ENCODE data around the gene FAM98B. TPM values are rescaled to one million over a fixed set of nuclear protein-coding genes. Genes with fewer than 3 reads are reported as not detected.

Gene FAM98B
- total and polyA plus RNA-seq, 9 of the 15 experiments (the other 6 are each of a cell fraction or from before 2014, with no cell fraction given): 3.1 to 42.0 (median 9.4) TPM

- peaks cover 0 to 7% of the 10 kb centered on the region in 2 experiments; a peak in 2 of 5 replicates for H3K4me1 ChIP-seq (replicated peaks in 1 of 2; ENCODE audit: control insufficient read depth in 2 of 2, insufficient read depth in 2 of 2, low read length in 2 of 2)
- no peak overlapping the region for H3K4me3 ChIP-seq
- in situ Hi-C loops (cut with MboI): no loop called here
- BruUV-seq (replicated peaks): no TSS peak
- ATAC-seq (0 out of 3 replicates have a peak, but pooled peaks have one; percentile 20), FAIRE-seq (no peak), DNase-seq (ENCODE audit: extremely low read depth in 1 of 4, low spot score in 3 of 4) (peak in 2 of 4 experiments; percentile 45 to 58)
- CTCF ChIA-PET (ENCODE audit: low intra/inter-chr PET ratio): no interaction called here
- POLR2A ChIA-PET: interaction anchor here (0.5 to 4.2 kb wide), 10 partner anchors 9 to 1754 kb away, joined by 3 to 25 read pairs (median 4); partner anchors contain the start of gene RASGRP1
- peaks cover 0 to 6% of the 10 kb centered on the region in 2 experiments; a peak in 3 of 5 replicates for H3K27me3 ChIP-seq (ENCODE audit: control insufficient read depth in 2 of 2, insufficient read depth in 2 of 2, low read length in 2 of 2)
- H3K4me2 ChIP-seq (ENCODE audit: insufficient read depth, low read length): no peak overlapping the region
- no peak overlapping the region for H2AFZ ChIP-seq (ENCODE audit: low read depth, low read length)
- H3K9ac ChIP-seq (ENCODE audit: insufficient read depth in 1 of 2, low read depth in 2 of 2, low read length in 2 of 2): no peak overlapping the region
- intact Hi-C loops (cut with micrococcal nuclease): no loop called here
- no peaks in the 10 kb centered on the region for H4K20me1 ChIP-seq (replicated peaks; ENCODE audit: control insufficient read depth, insufficient read depth, low read length)
- no peaks in the 10 kb centered on the region for H3K9me1 ChIP-seq (ENCODE audit: control insufficient read depth, insufficient read depth, low read length)
- no peaks in the 10 kb centered on the region for H3K9me3 ChIP-seq (replicated peaks; ENCODE audit: control insufficient read depth, insufficient read depth, low read depth, low read length)
- H3K27ac ChIP-seq (ENCODE audit: extremely low read depth, low read depth, low read length): no peak overlapping the region
- H3K36me3 ChIP-seq (ENCODE audit: control insufficient read depth, insufficient read depth, low read length): no peaks in the 10 kb centered on the region
- 12% methylated on average over 1 of the region's 1 CpG for WGBS (ENCODE audit: insufficient coverage, low coverage, missing lambda C conversion rate)
- no peaks in the 10 kb centered on the region for H3K79me2 ChIP-seq (ENCODE audit: control insufficient read depth, insufficient read depth, low read length)
- no peak for TF ChIP-seq SNAPC5 (CRISPR knock-in tag; IDR thresholded peaks at IDR 0.05)
- TF ChIP-seq PTBP1 (IDR thresholded peaks at IDR 0.05; ENCODE audit: low read depth, low read length): no peak
- TF ChIP-seq NFXL1 (CRISPR knock-in tag; IDR thresholded peaks at IDR 0.05): no peak
- no peak for TF ChIP-seq STAG1 (CRISPR knock-in tag; IDR thresholded peaks at IDR 0.05; ENCODE audit: borderline replicate concordance)
- TF ChIP-seq NKRF (IDR thresholded peaks at IDR 0.05; ENCODE audit: borderline replicate concordance): no peak
- no peak for TF ChIP-seq CREB3L1 (IDR thresholded peaks at IDR 0.05; ENCODE audit: borderline replicate concordance, low read depth)
- TF ChIP-seq NCOA2 (IDR thresholded peaks at IDR 0.05; ENCODE audit: partially characterized antibody in 2 of 2): peak in 1 of 2 experiments; percentile 29
- peak; percentile 44; the same call in 1 of the 2 replicates for TF ChIP-seq MAFG (tag; conservative IDR thresholded peaks at IDR 0.05)
- TF ChIP-seq USF1 (CRISPR knock-in tag; IDR thresholded peaks at IDR 0.05): no peak
- no peak for TF ChIP-seq PHB2 (IDR thresholded peaks at IDR 0.05; ENCODE audit: low read depth)
- peak; percentile 30; the same call in 1 of the 2 replicates for TF ChIP-seq C11orf30 (IDR thresholded peaks at IDR 0.05; ENCODE audit: low read depth)
- peak; percentile 90 for TF ChIP-seq NFIX (CRISPR knock-in tag; IDR thresholded peaks at IDR 0.05; ENCODE audit: low read depth)
- peak; percentile 83 for TF ChIP-seq SMAD1 (IDR thresholded peaks at IDR 0.05; ENCODE audit: low read depth, low read length, partially characterized antibody)
- TF ChIP-seq HDAC6 (IDR thresholded peaks at IDR 0.05; ENCODE audit: low read depth, low read length): no peak
- no peak; the same call in 1 of the 2 replicates for TF ChIP-seq MAFF (IDR thresholded peaks at IDR 0.05; ENCODE audit: low read length)
- TF ChIP-seq ZFP91 (CRISPR knock-in tag; IDR thresholded peaks at IDR 0.05): no peak
- TF ChIP-seq LEF1 (IDR thresholded peaks at IDR 0.05): no peak
Measured at GRCh38 chr15:38512901-38513300, 59.0 kb downstream of the FAM98B start.
